Measurements from ENCODE around the gene SLC8A1.

The SLC8A1 gene

GRCh38 chr2:40095000-40095399 lies 356.9 kb downstream of the SLC8A1 start:
- no peak overlapping the region for H3K27ac ChIP-seq
- no peaks in the 10 kb centered on the region for H3K27me3 ChIP-seq
- H3K4me3 ChIP-seq (ENCODE audit: low read depth in 1 of 2, low read length in 1 of 2), result no peak overlapping the region
- no peaks in the 10 kb centered on the region for H3K4me1 ChIP-seq (ENCODE audit: control insufficient read depth in 1 of 2, insufficient read depth in 1 of 2, low read depth in 1 of 2, low read length in 1 of 2)
- no peak for TF ChIP-seq CTCF (IDR thresholded peaks at IDR 0.05)
- H3K36me3 ChIP-seq, result no peaks in the 10 kb centered on the region
- H3K9me3 ChIP-seq, result no peaks in the 10 kb centered on the region

DNA sequence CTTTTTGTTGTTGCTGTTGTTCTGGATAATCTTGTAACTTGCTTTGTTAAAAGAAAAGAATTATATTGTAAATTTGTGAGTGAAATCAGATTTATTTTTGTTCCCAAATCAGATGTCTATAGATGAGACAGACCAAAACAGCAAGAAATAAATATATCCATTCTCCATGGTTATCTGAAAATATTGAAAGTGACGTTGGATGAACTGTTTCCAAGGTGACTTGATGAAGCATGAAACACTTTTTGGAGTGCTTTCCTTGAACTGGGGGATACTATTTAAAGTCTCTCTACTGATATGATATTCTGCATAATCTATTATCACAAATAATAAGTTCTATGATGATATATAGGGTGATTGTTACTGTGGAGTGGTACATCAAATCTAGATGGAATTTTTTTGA lies 357.4 kb downstream of the SLC8A1 start:
- TF ChIP-seq CTCF (IDR thresholded peaks at IDR 0.05), result no peak

GRCh38 chr2:40093021-40093675 lies 358.7 kb downstream of the SLC8A1 start:
- Histone ChIP-seq H3K9me3 (no peaks in the 10 kb centered on the region), H3K27me3 (no peaks in the 10 kb centered on the region), H3K4me3 (ENCODE audit: low read depth in 1 of 2, low read length in 1 of 2) (no peak overlapping the region), H3K27ac (no peak overlapping the region), H3K4me1 (ENCODE audit: control insufficient read depth in 1 of 2, insufficient read depth in 1 of 2, low read depth in 1 of 2, low read length in 1 of 2) (no peaks in the 10 kb centered on the region), H3K36me3 (no peaks in the 10 kb centered on the region)
- no peak for TF ChIP-seq CTCF (IDR thresholded peaks at IDR 0.05)

More for the DNA sequence above, 357.4 kb downstream of the SLC8A1 start:
- Histone ChIP-seq H3K9me3 (no peaks in the 10 kb centered on the region), H3K36me3 (no peaks in the 10 kb centered on the region), H3K27me3 (no peaks in the 10 kb centered on the region), H3K4me3 (ENCODE audit: low read depth in 1 of 2, low read length in 1 of 2) (no peak overlapping the region), H3K27ac (no peak overlapping the region), H3K4me1 (ENCODE audit: control insufficient read depth in 1 of 2, insufficient read depth in 1 of 2, low read depth in 1 of 2, low read length in 1 of 2) (no peaks in the 10 kb centered on the region)

DNA sequence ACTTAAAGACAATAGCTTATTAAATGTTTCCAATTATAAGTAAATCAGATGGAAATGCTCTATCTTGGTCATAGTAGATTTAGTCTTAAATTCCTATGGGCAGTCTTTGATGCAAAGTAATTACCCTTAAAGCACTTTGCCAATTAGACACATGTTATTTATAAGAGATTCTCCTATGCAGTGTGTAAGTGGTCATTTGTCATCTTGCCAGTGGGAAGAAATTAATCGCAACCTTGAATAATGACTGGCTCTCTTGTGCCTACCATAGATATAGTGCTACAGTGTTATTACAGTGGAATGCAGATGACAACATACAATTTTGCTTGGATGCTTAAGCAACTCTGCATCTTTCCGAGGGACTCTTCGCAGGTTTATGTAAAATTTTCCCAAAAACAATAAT lies 361.8 kb downstream of the SLC8A1 start:
- Histone ChIP-seq H3K4me3 (ENCODE audit: low read depth in 1 of 2, low read length in 1 of 2) (no peak overlapping the region), H3K4me1 (ENCODE audit: control insufficient read depth in 1 of 2, insufficient read depth in 1 of 2, low read depth in 1 of 2, low read length in 1 of 2) (no peaks in the 10 kb centered on the region), H3K27ac (no peak overlapping the region), H3K36me3 (no peaks in the 10 kb centered on the region), H3K9me3 (no peaks in the 10 kb centered on the region), H3K27me3 (no peaks in the 10 kb centered on the region)
- no peak for TF ChIP-seq CTCF (IDR thresholded peaks at IDR 0.05)

DNA sequence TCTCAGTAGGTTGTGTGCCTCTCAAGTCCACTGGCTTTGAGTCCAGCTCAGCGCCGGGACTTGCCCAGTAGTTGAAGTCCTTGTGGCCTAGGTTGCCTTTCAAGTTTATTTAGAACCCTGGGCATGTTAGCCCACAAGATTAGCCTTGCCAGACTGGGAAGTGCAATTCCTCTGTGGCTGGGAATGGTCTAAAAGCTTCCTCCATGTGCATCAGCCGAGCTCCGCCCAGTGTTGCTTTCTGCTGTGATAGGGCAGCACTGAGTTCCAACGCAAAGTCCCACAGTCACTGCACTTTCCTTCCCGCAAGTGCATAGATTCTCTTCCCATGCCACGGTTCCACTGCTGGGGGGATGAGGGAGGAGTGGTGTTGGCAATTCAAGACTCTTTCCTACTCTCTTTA lies 364.0 kb downstream of the SLC8A1 start:
- Histone ChIP-seq H3K4me1 (ENCODE audit: control insufficient read depth in 1 of 2, insufficient read depth in 1 of 2, low read depth in 1 of 2, low read length in 1 of 2) (no peaks in the 10 kb centered on the region), H3K4me3 (ENCODE audit: low read depth in 1 of 2, low read length in 1 of 2) (no peak overlapping the region), H3K9me3 (no peaks in the 10 kb centered on the region), H3K27ac (no peak overlapping the region), H3K27me3 (no peaks in the 10 kb centered on the region), H3K36me3 (no peaks in the 10 kb centered on the region)
- TF ChIP-seq CTCF (IDR thresholded peaks at IDR 0.05), result no peak
